A549 treated with Mapracorat at 1 μM for 4 hours (cell line): ENCODE results near the gene PRSS22. TPM values are rescaled to one million over a fixed set of nuclear protein-coding genes. Genes with fewer than 3 reads are reported as not detected.

Source experiments
- total RNA-seq: library from RNA; stranded (reverse); fragments of 200-300 nt; extraction: Qiagen RNA extraction; gene quantifications from 5 replicates; pipeline ENCODE4 v1.2.3, GENCODE V29; 2022

Gene PRSS22, protein sequence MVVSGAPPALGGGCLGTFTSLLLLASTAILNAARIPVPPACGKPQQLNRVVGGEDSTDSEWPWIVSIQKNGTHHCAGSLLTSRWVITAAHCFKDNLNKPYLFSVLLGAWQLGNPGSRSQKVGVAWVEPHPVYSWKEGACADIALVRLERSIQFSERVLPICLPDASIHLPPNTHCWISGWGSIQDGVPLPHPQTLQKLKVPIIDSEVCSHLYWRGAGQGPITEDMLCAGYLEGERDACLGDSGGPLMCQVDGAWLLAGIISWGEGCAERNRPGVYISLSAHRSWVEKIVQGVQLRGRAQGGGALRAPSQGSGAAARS
- total RNA-seq: 0.64 to 1.5 TPM (median 1.2 TPM) in 5 replicates

DNA sequence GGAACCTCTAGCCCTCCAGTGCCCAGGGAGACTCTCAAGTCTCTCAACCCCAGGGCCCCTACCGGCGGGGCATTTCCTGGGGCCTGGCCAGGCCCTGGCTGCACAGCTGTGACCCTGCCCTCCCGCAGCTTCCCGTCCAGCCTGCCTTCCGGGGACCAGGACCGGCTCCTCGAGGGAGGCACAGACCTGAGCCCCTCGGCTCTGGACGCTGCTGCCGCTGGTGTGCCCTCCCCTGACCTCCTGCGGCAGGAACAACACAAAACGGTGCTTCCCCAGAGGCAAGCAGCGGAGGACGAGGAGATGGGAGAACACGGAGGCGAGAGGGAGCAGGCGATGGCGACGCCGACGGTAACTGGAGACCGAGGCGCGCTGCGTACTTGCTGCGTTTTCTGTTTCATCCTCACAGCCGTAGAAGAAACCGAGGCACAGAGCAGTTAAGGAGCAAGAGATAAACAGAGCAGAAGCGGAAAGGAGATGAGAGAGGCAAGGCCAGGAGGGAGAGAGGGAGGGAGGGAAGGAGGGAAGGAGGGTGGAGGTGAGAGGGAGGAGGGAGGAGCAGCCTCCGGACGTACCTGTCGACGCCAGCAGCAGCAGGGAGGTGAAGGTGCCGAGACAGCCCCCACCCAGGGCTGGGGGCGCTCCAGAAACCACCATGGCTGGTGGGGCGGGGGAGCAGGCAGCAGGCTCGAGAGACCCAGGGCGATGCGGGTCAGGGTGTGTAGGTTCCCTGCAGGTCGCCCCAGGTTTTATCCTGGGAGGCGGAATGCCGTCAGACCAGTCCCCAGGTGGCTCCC lies at the start of gene PRSS22:
Gene PRSS22 (minus strand): TSS at position 720 of the 794 bp plus-strand sequence. CDS start 66 bp downstream, at position 654.

DNA sequence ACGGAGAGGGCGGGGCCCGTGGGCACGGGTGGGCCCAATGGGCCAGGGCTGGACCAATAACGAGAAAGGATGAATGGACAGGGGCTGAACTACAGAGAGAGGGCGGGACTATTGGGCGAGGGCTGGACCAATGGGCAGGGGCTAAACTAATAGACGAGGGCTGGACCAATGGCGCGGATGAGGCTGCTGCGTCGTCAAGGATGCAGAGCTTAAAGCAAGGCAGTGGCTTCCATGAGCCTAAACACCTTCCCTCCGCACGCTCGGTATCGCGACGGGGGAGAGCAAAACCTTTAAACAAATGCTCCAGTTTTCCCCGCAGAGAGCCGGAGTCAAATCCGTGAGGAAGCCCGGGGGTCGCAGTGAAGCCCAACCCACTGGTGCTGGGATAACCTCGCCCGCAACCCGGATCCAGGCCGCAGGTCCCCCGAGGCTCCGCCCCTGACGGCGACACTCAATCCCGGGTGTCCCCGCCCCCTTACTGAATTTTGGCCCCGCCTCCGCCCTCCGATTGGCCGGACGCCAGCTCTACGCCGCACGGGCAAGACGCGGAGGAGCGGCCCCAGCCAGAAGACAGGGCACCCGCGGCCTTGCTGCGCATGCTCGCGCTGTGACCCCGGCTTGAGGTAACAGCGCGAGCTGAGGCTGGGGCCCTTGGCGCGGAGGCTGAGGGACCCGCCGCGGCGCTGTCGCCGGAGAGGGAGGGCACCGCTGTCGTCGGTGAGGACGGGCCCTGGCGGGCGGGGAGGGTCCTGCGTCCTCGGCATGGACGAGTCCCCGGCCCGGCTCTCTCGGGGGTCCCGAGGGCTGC lies 24.9 kb upstream of the PRSS22 start, which contains the start of gene FLYWCH2:
Gene FLYWCH2 (plus strand): TSS at position 566 of the 808 bp plus-strand sequence. CDS start 13,235 bp downstream, outside the sequence.

DNA sequence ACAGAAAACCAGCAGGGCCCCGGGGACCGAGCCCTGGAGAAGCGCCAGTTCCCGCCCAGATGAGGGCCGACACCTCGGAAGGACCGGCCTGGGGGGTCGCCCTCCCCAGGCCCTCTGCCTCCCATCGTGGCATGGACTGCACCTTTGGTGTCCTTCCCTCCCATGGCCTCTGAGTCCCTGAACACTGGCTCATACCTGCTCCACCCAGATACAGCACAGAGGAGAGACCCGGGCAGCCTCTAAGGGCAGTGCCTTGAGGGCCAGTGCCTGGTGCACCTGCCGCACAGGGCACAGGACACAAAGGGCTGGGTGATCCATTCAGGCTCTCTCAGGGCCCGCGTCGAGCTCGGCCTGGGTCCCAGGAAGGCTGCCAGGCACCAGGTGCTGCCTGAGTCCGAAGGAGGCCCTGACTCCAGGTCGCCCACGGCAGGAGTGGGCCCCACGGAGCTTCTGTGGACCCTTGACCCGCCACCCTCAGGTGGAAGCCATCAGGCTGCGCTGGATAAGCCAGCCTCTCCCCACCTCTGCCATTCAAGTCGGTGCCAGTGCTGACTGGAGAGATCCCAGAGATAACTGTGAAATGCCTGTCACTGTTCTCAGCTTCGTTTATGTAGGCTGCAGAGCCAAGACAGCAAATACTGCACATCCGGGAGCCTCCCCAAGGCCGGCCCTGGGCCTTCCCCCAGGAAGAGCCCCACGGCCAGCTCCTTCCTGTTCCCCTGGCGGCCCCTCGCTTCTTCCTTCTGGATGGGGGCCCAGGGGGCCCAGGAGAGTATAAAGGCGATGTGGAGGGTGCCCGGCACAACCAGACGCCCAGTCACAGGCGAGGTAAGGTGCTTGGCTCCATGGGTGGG lies 28.2 kb downstream of the PRSS22 start, which contains the start of gene ZG16B:
Gene ZG16B (plus strand): TSS at position 803 of the 854 bp plus-strand sequence. CDS start 139 bp downstream, outside the sequence.

DNA sequence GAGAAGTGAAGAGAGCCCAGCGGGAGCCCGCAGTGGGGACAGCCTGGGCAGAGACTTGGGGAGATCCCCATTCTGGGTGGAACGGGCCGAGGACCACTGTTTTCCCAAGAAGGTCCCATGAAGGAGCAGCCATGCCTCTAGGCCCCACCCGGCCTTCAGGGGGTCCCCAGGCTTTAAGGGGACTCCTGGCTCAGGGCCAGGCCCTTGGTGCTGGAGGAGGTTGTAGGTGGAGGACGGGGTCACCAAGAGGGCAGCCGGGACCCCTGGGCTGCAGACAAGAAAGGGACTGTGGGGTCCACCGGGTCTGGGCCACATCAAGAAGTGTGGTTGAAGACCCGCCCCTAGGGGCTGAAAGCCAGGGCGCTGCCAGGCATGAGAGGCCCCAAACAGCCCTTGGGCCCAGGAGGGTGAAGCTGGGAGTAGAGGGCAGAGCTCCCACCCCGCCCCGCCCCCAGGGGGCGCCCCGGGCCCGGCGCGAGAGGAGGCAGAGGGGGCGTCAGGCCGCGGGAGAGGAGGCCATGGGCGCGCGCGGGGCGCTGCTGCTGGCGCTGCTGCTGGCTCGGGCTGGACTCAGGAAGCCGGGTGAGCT lies 41.1 kb downstream of the PRSS22 start, which contains the start of gene PRSS21:
Gene PRSS21 (plus strand): TSS at position 487 of the 589 bp plus-strand sequence. CDS start 32 bp downstream, at position 519.

Other genes starting within 250 kb of the PRSS22 start
- gene KCTD5, start 175.6 kb downstream of the PRSS22 start, total RNA-seq: 34.0 to 45.4 TPM (median 42.5 TPM) in 5 replicates
- gene PRSS27, start 137.9 kb downstream of the PRSS22 start, total RNA-seq: 1.2 to 1.9 TPM (median 1.3 TPM) in 5 replicates
- gene SRRM2, start 105.5 kb downstream of the PRSS22 start, total RNA-seq: 334 to 476 TPM (median 408 TPM) in 5 replicates
- 484 to 531 TPM (median 518 TPM) in 5 replicates for gene ELOB, start 80.9 kb downstream of the PRSS22 start, total RNA-seq
- gene PRSS33, start 70.6 kb downstream of the PRSS22 start, total RNA-seq: not detected in 5 replicates
- gene PRSS41, start 59.7 kb downstream of the PRSS22 start, total RNA-seq: not detected in 5 replicates
- 0.14 to 0.34 TPM (median 0.28 TPM) in 3 of 5 replicates, not detected in the others for gene PRSS21, start 40.9 kb downstream of the PRSS22 start, total RNA-seq
- 0.34 to 0.96 TPM (median 0.80 TPM) in 5 replicates for gene ZG16B, start 27.9 kb downstream of the PRSS22 start, total RNA-seq
- gene FLYWCH2, start 25.0 kb upstream of the PRSS22 start, total RNA-seq: 46.9 to 54.5 TPM (median 51.5 TPM) in 5 replicates
- 17.9 to 33.6 TPM (median 27.0 TPM) in 5 replicates for gene FLYWCH1, start 53.8 kb upstream of the PRSS22 start, total RNA-seq
- 0.88 to 2.6 TPM (median 2.2 TPM) in 5 replicates for gene KREMEN2, start 106.1 kb upstream of the PRSS22 start, total RNA-seq
- gene PAQR4, start 111.2 kb upstream of the PRSS22 start, total RNA-seq: 34.2 to 48.3 TPM (median 47.2 TPM) in 5 replicates
- 59.8 to 103 TPM (median 91.1 TPM) in 5 replicates for gene PKMYT1, start 122.3 kb upstream of the PRSS22 start, total RNA-seq
- gene CLDN9, start 154.8 kb upstream of the PRSS22 start, total RNA-seq: 0.30 to 0.42 TPM (median 0.37 TPM) in 5 replicates
- 0.07 to 0.42 TPM (median 0.34 TPM) in 5 replicates for gene CLDN6, start 160.0 kb upstream of the PRSS22 start, total RNA-seq
- gene TNFRSF12A, start 162.2 kb upstream of the PRSS22 start, total RNA-seq: 455 to 639 TPM (median 557 TPM) in 5 replicates
- 231 to 250 TPM (median 239 TPM) in 5 replicates for gene HCFC1R1, start 165.8 kb upstream of the PRSS22 start, total RNA-seq
- 24.3 to 38.0 TPM (median 32.1 TPM) in 5 replicates for gene THOC6, start 165.9 kb upstream of the PRSS22 start, total RNA-seq
- gene BICDL2, start 178.8 kb upstream of the PRSS22 start, total RNA-seq: not detected in 5 replicates
- 0.78 to 1.4 TPM (median 0.94 TPM) in 5 replicates for gene MMP25, start 188.4 kb upstream of the PRSS22 start, total RNA-seq
- gene IL32, start 207.5 kb upstream of the PRSS22 start, total RNA-seq: 21.6 to 34.9 TPM (median 26.1 TPM) in 5 replicates
- 0.20 TPM in 1 of 5 replicates, not detected in the others for gene ZSCAN10, start 241.1 kb upstream of the PRSS22 start, total RNA-seq